ENCODE results near the gene INSIG2.

The INSIG2 gene

DNA sequence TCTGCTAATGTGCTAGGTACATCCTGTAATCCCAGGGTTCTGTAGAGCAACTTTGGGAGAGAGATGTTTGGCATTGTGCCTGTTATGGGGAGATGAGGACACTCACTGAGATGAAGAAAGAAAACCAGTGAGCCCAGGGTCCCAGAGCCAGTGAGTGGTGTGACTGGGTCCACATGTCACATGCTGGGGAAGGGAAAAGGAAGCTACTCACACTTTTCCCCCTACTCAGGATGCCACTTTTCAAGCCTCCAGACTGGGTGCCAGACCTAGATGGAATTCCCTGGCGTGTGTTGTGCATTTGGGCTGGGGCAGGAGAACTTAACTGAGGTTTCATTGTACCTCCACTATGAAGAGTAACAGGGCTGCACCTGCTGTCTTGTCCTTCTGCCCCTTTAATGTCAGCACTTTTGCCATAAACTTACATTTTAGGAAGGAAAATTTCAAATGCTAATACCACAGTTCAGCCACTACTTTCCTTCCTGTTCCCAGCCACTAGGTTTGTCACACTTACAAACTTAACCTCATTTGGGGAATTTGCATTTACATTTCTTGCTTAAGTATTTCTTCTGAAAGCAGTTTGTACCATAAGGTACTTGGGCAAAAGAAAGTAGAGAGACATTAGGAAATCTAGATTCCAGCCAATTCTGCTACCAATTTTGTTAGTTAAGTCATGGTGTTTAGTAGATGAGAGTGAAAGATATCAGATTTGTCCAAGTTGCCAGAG, 10.2 kb downstream of the INSIG2 start:
- no peak for DNase-seq (ENCODE audit: low read depth)

DNA sequence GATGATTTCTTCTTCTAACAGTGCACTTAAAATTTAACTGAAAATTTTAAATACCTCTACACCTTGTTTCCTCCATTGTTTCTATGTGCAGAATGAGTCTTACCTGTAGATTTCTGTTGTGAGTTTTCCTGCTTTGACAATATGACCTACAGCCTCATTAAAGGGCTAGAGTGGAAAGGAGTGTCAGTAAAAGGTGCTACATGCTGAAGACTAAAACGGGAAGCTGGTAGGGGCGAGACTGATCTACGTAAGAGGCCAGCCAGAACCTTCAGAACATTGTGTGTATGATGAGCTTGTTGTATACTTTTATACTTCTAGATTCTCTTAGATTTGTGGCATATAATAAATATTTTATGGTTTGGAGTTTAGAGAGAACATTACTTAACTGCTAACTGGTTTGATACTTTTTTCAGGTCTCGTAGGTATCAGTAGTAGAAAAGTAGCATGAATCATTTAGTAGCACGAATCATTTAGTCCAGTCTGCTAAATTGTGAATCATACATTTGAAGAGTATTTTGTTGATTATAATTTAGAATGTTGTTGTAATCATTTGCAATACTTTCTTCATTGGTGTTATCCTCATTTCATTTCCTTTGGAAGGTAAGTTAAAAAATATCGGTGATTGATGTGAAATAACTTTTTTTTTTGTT, 14.3 kb downstream of the INSIG2 start:
- no peak for DNase-seq (ENCODE audit: low read depth)

DNA sequence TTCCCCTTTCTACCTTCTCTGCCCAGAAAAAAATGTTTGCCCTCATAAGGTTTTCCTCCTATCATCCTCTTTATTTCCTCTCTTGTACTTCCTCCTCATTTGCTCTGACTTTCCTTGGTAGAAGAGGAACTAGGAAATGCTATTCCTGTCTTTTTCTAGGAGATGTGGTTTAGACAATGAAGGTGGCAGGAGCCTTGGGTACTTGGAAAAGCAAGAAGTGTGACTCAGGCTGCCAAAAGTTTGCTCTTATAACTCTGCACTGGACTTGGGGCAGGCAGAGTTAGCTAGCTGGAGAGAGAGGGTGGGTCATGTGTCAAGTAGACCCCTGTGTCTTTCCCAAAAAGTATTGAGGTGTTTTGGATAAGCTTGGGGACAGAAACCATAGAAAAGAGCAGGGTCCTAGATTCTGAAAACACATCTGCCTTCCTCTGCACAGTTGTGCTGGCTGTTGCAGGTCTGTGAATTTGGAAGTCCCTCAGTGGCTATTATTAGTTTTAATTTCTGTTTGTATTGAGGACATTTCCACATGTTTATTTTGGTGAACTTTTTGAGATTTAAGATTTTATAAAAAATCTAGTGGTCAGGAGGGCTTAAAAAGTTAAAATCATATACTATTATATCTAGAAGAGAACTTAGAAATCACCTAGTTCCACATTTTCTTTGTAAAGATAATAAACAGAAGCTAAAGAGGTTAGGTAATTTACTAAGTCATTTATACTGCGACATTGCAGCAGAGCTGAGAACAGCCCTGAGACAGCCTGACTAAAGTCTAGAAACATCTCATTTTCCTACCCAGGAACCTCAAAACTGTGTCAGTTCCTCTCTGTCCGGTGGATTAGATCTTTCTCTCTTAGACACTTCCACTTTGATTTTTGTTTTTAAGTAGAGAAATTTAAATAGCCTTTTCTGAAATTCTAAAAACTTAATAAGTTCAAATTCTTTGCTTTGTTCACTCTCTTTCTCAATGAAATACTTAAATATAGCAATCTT, 16.0 kb downstream of the INSIG2 start:
- DNase-seq (ENCODE audit: low read depth), result no peak

DNA sequence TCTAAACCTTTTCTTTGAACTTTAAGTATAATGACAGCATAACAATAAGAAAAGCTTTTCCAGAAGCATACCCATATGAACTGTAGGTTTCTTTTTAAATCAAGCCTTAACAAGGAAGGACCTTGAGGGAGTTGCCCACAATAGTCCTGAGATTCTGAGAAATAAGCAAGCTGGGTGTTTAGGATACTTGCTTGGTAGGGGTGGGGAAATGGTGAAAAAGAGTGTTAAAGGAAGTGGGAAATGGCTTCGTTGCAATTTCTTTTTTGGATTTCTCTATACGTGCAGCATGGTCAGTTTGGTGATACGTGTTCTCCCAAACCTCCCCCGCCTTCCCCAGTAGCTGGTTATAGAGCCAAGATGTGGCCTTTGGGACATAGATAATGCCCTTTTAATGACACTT, 17.2 kb downstream of the INSIG2 start:
- no peak for DNase-seq (ENCODE audit: low read depth)

DNA sequence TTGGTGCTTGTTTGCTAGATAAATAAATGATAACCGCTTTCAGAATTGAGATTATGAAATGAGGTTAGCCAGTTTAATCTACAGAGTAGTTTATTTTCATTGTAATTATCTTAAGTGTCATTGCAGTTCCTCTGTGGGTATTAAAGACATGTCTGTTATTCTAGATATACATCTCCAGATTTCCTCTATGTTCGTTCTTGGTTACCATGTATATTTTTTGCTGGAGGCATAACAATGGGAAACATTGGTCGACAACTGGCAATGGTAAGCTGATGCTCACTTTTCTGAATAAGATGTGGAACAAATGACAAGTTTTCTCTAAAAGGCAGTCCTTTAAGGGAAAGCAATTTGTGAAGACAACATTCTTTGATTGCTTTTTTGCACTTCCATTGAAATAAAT, 18.7 kb downstream of the INSIG2 start:
- DNase-seq (ENCODE audit: low read depth), result no peak

DNA sequence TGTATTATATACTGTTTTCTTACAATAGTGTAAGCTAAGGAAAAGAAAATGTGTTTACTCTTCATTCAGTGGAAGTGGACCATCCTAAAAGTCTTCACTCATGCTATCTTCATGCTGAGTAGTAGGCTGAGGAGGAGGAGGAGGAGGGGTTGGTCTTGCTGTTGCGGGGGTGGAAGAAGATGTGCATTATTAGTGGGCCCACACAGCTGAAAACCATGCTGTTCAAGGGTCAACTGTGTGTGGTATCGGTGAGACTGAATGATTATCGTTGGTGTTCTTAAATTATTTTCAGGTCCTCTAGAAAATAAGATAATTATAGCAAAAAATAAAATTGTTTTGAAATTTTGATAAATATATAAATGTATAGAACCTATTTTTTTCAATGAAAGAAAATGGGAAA, 22.0 kb downstream of the INSIG2 start:
- no peak for DNase-seq (ENCODE audit: low read depth)

DNA sequence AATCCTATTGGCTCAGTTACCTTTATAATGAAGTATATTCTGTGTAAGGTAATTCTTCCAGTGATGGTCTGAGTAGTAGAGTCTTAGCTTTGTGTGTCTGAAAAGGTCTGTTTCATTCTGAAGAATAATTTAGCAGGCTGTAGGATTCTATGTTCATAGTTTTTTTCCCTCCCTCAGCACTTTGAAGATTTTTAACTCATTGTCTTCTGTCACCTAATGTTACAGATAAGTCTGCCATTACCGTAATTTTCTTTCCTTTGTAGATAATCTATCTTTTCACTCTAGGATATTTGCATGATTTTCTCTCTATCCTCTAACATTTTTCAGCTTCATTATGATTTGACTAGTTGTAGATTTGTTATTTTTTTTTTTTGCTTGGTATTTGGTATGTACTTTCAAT, 22.7 kb downstream of the INSIG2 start:
- no peak for DNase-seq (ENCODE audit: low read depth)

DNA sequence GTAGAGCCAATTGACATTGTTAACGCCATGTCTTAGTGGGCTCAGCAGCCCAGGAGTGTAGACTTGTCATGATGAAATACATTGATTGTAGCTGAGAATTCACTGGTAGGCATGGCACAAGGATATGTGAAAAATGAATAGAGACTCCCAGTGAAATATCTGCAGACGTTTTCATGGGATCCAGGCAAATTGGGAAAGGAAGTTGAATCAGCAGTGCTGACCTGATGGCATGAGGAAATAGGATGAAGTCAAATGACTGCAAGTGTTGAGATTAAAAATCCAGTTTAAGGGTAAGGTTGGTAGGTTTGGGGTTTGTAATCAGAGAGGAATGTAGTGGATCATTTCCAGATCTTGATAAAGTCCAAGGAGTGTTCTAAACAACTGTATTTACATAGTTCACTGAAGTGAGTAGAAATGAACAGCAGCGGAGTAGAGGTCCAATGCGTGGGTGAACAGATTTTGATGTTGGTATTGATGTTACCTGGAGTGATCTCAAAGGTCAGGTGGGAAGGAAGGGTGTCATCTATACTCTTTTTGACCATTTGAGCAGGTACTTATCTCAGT, 24.6 kb downstream of the INSIG2 start:
- DNase-seq (ENCODE audit: low read depth), result no peak

DNA sequence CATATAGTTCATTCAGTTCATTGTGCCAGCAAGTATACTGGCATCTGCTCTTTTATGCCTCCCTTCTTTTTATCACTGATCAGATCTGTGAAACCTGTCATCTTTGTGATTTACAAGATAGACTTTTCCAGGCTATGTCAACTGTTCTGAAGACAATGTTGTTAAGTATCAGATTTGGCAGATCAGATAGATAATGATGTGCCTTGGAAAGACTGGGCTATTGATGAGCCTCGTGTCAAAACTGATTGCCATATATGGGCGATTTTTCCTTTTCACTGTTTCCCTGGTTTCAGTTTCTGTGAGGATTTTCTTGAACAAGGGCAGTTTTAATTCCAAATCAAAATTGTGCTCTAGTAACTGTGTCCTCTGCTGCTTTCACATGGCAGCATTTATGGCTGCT, 26.6 kb downstream of the INSIG2 start:
- no peak for DNase-seq (ENCODE audit: low read depth)

DNA sequence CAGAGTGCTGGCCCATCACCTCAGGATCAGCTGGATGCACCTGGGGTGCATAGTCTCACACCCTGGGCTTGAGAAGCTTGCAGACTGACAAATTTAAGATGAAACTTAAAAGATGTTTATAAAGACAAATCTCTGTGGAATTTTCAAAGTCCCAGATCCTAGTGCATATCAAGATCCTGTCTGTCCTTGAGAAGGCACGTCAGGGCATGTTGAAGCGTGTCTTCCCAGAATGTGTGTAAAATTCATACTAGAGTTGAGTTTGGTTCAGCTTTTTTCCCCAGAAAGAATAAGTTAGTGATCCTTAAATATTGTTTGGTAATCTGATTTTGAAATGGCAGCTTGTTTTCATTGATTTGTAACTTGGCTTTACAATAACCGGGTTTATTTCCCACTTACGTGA, 27.5 kb downstream of the INSIG2 start:
- DNase-seq (ENCODE audit: low read depth), result no peak

DNA sequence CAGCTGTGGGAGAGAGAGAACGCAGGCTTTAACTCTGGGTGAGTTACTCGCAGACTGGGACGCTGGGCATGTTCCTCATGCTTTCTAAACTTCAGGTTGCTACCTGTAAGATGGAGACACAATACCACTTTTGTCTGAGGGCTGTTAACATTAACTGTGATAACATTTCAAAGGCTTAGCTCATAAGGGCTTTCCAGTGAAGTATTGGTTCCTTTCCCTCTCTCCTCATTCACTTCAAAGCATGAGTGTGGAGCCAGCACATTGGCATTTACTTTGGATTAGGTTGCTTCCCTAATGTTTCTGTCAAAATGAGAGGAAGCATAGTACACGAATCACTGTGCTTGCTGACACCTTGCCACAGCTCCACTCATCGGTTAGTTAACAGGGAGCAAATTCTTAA, 30.2 kb downstream of the INSIG2 start:
- DNase-seq (ENCODE audit: low read depth), result no peak

DNA sequence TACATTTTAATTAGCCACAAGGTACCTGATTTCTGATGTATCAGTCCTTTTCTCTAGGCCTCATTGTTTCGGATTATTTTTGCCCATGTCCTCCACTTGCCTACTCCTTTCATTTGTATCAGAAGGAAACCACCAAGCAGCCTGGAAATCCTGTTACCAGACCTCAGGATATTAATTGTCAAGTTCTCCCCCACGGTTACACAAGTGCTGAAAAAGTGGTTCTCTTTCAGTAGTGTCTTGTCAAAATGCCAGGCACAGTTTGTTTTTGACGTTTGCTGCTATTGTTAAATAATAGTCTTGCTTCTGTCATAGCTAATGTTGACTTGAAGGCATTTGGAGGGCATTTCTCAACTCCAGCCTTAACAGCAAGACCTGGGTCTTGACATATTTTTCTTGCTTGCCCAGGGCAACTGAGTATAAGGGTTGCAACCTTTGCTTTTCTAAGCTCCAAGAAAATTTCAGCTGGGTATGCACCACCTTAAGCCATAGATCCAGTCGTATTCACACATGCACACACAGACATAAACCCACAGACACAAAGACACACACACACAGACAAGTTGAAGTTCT, 31.0 kb downstream of the INSIG2 start:
- DNase-seq (ENCODE audit: low read depth), result no peak

DNA sequence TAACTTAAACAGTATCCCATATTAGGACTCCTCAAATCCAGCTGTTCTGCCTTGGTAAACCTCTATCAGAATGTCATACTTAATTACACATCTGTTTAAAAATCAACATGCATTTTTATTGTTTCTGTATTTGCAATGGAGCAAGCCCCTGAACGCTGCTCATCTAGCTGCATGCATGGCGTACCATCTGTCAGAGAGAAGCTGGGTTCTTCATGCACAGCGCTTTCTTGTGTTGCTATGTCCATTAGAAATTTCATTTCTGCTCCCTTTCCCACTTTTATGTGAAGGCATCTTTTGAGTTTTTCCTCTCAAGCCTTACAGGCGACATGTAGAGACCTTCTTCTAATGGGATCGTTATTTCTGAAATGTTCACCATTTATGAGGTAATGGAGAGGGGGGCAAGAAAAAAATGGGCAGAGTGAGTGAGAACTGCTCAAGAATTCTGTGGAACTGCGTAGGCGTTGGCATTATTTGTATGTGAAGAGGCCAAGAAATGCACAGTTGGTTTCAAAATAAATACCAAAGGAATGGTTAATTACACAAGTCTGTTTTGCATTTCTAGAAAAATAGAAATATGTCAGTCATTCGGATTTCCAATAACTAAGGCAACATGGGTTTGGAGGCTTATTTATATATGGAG, 31.6 kb downstream of the INSIG2 start:
- no peak for DNase-seq (ENCODE audit: low read depth)

DNA sequence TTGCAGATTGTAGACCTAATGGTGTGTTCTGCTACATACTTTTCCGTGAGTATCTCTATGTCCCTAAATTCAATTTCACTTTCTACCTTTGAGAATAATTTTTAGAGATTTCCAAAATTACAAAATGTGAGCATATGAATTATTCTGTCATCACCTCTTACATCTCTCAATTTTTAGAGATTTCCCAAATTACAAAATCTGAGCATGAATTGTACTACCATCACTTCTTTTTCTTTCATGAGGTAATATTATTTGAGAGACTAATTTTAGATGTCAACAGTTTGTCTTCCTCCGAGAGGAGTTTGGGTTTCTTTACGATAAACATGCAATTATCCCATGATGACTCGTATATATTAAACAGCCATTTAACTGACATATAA, 32.1 kb downstream of the INSIG2 start:
- DNase-seq (ENCODE audit: low read depth), result no peak

DNA sequence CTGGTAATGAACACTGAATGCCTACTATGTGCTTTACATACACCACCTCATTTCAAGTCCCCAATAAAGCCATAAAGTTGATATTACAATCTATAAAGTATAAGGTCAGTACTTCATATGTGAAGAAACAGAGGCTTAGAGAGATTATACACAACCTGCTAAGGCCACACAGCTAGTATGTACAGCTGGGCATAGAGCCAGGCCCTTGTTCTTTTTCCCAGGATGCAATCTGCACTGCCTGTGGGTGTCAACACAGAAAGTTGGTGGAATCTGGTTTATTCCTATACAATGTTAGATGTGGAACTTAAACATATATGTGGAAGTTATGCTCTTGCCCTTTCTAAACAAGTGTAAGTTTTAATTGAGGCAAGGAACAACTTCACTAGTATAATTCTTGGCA, 32.8 kb downstream of the INSIG2 start:
- DNase-seq (ENCODE audit: low read depth), result no peak

DNA sequence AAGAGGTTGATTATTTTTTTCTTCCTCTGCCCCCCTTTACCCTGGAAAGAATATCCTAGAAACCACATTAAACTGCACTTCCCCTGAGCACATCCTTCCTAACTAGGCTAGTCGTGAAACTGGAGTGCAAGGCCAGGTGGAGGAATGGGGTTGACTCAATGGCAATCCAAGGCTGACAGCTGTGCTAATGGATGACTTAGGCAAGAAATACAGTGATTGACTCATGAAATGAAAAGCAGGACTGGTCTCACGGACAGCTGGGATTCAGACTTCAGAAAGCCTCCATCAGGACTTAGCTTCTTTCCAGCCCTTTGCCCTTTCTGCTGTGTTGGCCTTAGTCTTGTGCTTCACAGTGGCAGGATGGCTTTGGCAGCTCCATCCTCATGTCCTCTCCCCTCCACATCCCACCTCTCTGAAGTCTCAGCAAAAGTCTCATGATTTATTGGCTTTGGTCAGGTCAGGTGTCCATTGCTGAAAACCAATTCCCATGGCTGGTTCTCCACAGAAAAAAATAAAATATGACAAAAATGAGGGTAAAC, 33.8 kb downstream of the INSIG2 start:
- DNase-seq (ENCODE audit: low read depth), result no peak

DNA sequence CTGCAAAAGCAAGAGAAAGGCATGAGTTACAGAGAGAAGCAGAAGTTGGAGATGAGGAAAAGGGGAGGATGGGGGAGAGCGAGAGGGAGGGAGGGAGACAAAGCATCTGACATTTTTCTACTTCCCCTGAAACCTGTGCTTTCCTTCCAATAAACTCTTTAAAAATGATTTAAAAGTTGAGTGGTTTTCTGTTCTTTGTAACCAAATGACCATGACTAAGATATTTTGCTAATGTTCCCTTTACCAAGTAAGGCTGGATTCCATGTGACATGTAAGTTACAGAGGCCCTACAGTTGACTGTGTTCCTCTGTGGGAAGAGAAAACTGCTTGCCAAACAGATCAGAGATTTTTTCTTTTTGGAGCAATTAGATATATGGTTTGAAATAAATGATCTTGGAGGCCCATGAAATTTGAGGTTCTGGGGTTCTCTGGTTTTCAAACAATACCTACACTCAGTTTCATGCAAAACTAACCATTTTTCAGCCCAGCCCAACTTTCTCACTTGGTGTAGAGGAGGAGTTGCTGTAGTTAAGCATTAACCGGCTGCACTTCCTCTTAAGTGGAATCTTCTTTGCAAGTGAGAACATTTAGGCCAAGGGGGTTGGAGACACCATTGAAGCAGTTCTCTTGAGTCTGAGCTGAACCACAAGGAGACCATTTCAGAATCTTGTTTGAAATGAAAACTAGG, 34.5 kb downstream of the INSIG2 start:
- no peak for DNase-seq (ENCODE audit: low read depth)

DNA sequence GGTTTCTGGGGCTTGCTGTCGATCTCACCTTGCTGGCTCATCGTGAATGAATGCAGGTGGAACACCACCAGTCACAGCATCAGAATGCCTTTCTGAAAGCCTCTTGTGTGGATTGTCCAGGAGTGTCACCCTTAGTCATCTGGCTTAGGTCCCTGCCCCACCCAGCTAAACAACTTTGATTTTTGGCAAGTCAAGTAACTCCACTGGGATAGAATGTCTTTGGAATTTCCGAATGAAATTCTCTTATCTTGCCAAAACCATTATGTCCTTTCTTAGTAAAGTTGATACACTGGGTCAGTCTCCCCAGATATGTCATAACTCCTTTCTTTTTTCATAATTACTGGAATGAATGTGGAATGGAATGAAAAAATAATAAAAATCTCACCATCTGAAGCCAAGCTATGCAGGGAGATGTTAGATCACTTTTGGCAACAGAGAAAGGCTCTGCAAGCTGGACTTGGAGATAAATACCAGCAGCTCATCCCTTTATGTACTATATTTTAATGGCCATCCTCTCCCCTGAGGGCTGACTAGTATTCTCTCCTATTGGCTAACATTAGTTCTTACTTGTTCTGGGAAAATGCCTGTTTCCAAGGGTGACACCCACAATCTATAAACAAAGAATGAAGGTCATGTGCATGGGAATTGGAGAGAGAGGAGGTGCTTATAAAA, 35.4 kb downstream of the INSIG2 start:
- DNase-seq (ENCODE audit: low read depth), result no peak

DNA sequence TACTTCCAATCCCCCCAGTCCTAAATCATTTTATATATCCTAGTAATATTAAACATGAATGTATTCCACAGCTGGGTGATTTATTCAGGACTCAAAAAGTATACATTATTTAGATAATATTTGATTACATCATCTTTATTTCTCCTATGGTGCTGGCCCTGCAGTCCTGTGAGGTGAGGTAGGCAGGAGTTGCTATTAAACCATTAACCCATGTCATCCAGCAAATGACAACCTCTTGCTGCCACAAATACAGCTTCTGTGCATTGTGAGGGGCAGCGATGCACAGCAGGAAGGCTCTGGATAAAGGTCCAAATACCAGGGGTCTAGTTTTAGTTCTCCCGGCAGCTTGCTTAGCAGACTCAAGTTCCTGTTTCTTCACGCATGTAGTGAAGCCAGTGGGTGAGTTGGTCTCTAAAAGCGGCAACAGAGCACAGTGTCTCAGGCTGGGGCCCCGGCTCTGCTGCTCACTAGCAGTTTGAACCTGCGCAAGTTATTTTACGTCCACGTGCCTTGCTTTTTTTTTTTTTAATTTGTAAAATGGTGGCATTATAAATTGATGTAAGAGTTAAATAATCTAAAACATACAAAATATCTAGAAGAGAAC, 36.1 kb downstream of the INSIG2 start:
- DNase-seq (ENCODE audit: low read depth), result no peak

DNA sequence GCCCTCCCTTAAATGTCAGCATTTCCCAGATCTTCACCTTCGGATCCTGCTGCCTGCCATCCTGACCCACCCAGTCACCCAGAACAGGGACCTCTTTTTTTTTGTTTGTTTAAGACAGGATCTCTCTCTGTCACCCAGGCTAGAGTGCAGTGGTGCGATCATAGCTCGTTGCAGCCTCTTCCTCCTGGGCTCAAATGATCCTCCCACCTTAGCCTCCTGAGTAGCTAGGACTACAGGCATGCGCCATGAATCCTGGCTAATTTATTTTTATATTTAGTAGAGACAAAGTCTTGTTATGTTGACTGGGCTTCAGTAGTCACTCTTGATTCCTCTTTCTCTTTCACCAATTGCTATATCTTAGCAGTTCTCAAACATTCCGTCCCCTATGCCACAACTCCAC, 39.0 kb downstream of the INSIG2 start:
- DNase-seq (ENCODE audit: low read depth), result no peak
